Measurements from ENCODE around the gene GABRG3. TPM values are rescaled to one million over a fixed set of nuclear protein-coding genes. Genes with fewer than 3 reads are reported as not detected.

GABRG3 gene
- total and polyA plus RNA-seq, 9 of the 15 experiments (the other 6 are each of a cell fraction or from before 2014, with no cell fraction given): 4.0 to 15.1 (median 11.2) TPM

- in situ Hi-C loops (cut with MboI): no loop called here
- 62% methylated on average over 10 of the region's 10 CpGs for WGBS (ENCODE audit: insufficient coverage, low coverage, missing lambda C conversion rate)
- H3K9ac ChIP-seq (ENCODE audit: insufficient read depth in 1 of 2, low read depth in 2 of 2, low read length in 2 of 2): no peak overlapping the region
- CTCF ChIA-PET (ENCODE audit: low intra/inter-chr PET ratio): interaction anchor here (0.5 kb wide), 1 partner anchor 19 kb away, joined by 5 read pairs; no protein-coding TSS in a partner anchor
- H3K4me2 ChIP-seq (ENCODE audit: insufficient read depth, low read length): no peak overlapping the region
- BruUV-seq (replicated peaks): no TSS peak
- FAIRE-seq (no peak), DNase-seq (ENCODE audit: extremely low read depth in 1 of 4, low spot score in 3 of 4) (no peak), ATAC-seq (no peak)
- H3K27ac ChIP-seq (ENCODE audit: extremely low read depth, low read depth, low read length): no peak overlapping the region
- no peaks in the 10 kb centered on the region for H3K36me3 ChIP-seq (ENCODE audit: control insufficient read depth, insufficient read depth, low read length)
- no peaks in the 10 kb centered on the region for H3K79me2 ChIP-seq (ENCODE audit: control insufficient read depth, insufficient read depth, low read length)
- no peak overlapping the region for H2AFZ ChIP-seq (ENCODE audit: low read depth, low read length)
- H3K4me1 ChIP-seq (replicated peaks in 1 of 2; ENCODE audit: control insufficient read depth in 2 of 2, insufficient read depth in 2 of 2, low read length in 2 of 2): peaks cover 0 to 3% of the 10 kb centered on the region in 2 experiments; a peak in 2 of 5 replicates
- H3K9me1 ChIP-seq (ENCODE audit: control insufficient read depth, insufficient read depth, low read length): no peaks in the 10 kb centered on the region
- H4K20me1 ChIP-seq (replicated peaks; ENCODE audit: control insufficient read depth, insufficient read depth, low read length): peaks cover 3% of the 10 kb centered on the region
- no peak overlapping the region for H3K4me3 ChIP-seq
- intact Hi-C loops (cut with micrococcal nuclease): no loop called here
- POLR2A ChIA-PET: interaction anchor here (0.7 kb wide), 1 partner anchor 21 kb away, joined by 3 read pairs; no protein-coding TSS in a partner anchor
- no peaks in the 10 kb centered on the region for H3K27me3 ChIP-seq (ENCODE audit: control insufficient read depth in 2 of 2, insufficient read depth in 2 of 2, low read length in 2 of 2)
- H3K9me3 ChIP-seq (replicated peaks; ENCODE audit: control insufficient read depth, insufficient read depth, low read depth, low read length): no peaks in the 10 kb centered on the region
- TF ChIP-seq HCFC1 (IDR thresholded peaks at IDR 0.05; ENCODE audit: low read depth, low read length): no peak
- no peak for TF ChIP-seq ESRRA (IDR thresholded peaks at IDR 0.05; ENCODE audit: borderline replicate concordance, low read depth)
- TF ChIP-seq CSDE1 (IDR thresholded peaks at IDR 0.05): no peak
- TF ChIP-seq ZNF668 (CRISPR knock-in tag; IDR thresholded peaks at IDR 0.05): no peak
- TF ChIP-seq CAMTA2 (CRISPR knock-in tag; conservative IDR thresholded peaks at IDR 0.05): no peak
- TF ChIP-seq ZNF655 (CRISPR knock-in tag; IDR thresholded peaks at IDR 0.05): no peak
- TF ChIP-seq SAFB (IDR thresholded peaks at IDR 0.05; ENCODE audit: borderline replicate concordance, low read depth, low read length): no peak
- TF ChIP-seq EHMT2 (IDR thresholded peaks at IDR 0.05): no peak
- no peak for TF ChIP-seq ETV1 (tag; conservative IDR thresholded peaks at IDR 0.05; ENCODE audit: low read depth)
- no peak for TF ChIP-seq RBBP5 (IDR thresholded peaks at IDR 0.05; ENCODE audit: borderline replicate concordance, insufficient read depth, low read length, poor library complexity, severe bottlenecking)
Measured at GRCh38 chr15:27238707-27239423, 267.9 kb downstream of the GABRG3 start.

All from K562 (cell line).